C4-2B (cell line): ENCODE measurements around the gene MGMT.

Experiments
- H3K27ac ChIP-seq: fragments of 450-650 bp; 2 replicates; pipeline ENCODE4 v1.5.1; 2017
- ZFX ChIP-seq: fragments of 450-650 bp; IDR thresholded peaks from 2 replicates; pipeline ENCODE4 v1.6.1; 2017
- TF ChIP-seq, protein P1 (sequence below): fragments of 450-650 bp; conservative IDR thresholded peaks from 2 replicates; pipeline ENCODE4 v1.5.1; 2017; ENCODE audit warnings: mild to moderate bottlenecking

The MGMT gene

GRCh38 chr10:129445436-129446182, 21.4 kb upstream of the MGMT start:
- no peak overlapping the region for H3K27ac ChIP-seq
- TF ChIP-seq ZFX = no peak
- TF ChIP-seq, protein P1, sequence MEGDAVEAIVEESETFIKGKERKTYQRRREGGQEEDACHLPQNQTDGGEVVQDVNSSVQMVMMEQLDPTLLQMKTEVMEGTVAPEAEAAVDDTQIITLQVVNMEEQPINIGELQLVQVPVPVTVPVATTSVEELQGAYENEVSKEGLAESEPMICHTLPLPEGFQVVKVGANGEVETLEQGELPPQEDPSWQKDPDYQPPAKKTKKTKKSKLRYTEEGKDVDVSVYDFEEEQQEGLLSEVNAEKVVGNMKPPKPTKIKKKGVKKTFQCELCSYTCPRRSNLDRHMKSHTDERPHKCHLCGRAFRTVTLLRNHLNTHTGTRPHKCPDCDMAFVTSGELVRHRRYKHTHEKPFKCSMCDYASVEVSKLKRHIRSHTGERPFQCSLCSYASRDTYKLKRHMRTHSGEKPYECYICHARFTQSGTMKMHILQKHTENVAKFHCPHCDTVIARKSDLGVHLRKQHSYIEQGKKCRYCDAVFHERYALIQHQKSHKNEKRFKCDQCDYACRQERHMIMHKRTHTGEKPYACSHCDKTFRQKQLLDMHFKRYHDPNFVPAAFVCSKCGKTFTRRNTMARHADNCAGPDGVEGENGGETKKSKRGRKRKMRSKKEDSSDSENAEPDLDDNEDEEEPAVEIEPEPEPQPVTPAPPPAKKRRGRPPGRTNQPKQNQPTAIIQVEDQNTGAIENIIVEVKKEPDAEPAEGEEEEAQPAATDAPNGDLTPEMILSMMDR = no peak

DNA sequence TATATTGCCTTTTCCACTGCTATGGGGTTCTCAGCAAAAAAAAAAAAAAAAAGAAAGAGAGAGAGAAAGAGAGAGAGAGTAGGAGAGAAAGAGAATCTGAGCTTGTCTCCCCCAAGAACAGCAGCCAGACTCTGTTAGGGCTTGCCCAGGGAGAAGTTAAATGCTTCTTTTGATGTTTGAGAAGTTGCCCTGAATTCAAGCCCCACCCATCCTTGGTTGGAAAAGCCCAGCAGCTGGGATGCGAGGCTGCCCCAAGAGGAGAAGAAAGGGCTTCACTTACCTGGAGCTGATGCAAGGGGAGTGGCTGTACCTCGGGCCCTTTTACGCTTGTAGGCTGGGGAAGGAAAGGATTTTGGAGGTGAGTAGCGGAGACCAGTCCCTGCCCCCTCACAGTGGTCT, 20.9 kb upstream of the MGMT start:
- no peak overlapping the region for H3K27ac ChIP-seq

DNA sequence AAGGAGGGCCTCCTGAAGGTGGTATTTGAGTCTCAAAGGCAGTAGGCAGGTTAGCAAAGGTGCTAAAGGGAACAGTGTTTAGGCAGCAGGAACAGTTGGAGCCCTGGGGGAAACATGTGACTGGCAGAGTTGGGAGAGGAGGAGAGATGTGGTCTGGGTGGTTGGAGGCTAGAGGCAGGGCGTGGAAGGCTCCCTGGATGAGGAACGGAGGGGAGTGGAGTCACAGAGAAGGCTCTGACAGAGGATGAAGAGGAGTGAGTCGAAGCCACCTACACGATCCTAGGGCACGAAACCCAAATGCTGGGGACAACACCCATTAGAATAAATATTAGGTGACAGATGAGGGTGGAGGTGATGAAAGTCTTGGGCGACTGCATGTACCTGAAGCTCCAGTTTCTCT, 19.6 kb upstream of the MGMT start:
- TF ChIP-seq ZFX = no peak
- TF ChIP-seq, protein P1 = no peak
- H3K27ac ChIP-seq = no peak overlapping the region

More for the DNA sequence above, 20.9 kb upstream of the MGMT start:
- no peak for TF ChIP-seq ZFX
- TF ChIP-seq, protein P1 = no peak

GRCh38 chr10:129448086-129448485, 19.0 kb upstream of the MGMT start:
- no peak for TF ChIP-seq ZFX
- TF ChIP-seq, protein P1 = no peak
- H3K27ac ChIP-seq = no peak overlapping the region

DNA sequence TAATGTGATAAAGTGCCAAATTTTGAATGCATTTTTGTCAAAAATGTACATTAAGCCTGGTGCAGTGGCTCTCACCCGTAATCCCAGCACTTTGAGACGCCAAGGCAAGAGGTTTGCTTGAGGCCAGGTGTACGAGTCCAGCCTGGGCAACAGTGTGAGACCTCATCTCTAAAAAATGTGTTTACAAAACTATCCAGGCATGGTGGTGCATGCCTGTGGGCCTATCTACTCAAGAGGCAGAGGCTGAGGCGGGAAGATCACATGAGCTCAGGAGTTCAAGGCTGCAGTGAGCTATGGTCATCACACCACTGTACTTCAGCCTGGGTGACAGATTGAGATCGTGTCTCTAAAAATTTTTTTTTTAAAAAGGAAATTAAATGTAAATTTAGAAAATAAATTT, 18.5 kb upstream of the MGMT start:
- H3K27ac ChIP-seq = no peak overlapping the region
- TF ChIP-seq ZFX = no peak
- TF ChIP-seq, protein P1 = no peak

DNA sequence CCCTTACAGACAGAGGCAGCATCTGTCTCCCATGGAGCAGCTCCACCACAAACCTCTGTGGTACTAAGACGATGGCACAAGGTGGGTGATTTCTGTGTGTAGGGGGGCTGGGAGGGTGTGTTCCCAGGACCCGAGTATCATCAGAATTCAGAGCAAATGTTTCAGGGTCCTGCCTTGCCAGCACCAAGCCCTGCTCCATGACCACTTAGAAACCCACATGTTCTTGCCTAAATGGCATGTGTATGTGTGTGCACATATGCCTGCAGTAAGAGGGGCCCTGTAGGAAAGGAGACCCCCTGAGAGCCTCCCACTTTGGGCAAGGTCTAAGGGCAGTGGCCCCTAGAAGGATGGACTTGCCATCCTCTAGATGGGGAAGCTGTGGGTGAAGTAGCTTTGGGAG, 17.1 kb upstream of the MGMT start:
- no peak overlapping the region for H3K27ac ChIP-seq
- TF ChIP-seq, protein P1 = no peak
- TF ChIP-seq ZFX = no peak

DNA sequence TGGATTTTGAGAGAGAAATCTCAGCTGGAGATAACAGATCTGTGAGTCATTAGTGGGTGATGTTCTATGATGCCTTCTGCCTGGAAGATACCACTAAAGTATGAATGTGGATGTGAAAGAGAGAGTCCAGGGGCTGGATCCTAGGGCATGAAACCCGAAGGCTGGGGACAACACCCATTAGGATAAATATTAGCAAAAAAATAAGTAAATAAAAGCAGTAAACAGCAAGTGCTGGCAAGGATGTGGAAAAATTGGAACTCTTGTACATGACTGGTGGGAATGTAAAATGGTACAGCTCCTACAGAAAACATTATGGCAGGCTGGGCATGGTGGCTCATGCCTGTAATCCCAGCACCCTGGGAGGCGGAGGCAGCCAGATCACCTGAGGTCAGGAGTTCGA, 16.6 kb upstream of the MGMT start:
- TF ChIP-seq, protein P1 = no peak
- TF ChIP-seq ZFX = no peak
- H3K27ac ChIP-seq = no peak overlapping the region
